Ishikawa (cell line): ENCODE data around the gene DBN1.

Source experiments
- CEBPB ChIP-seq: IDR thresholded peaks from 2 replicates; pipeline ENCODE4 v1.6.1; 2012
- CREB1 ChIP-seq: IDR thresholded peaks from 2 replicates; pipeline ENCODE4 v1.6.1; 2012; ENCODE audit warnings: low read depth
- EGR1 ChIP-seq: IDR thresholded peaks from 2 replicates; pipeline ENCODE4 v1.6.1; 2012
- EP300 ChIP-seq: IDR thresholded peaks from 2 replicates; pipeline ENCODE4 v1.6.1; 2012; ENCODE audit warnings: borderline replicate concordance
- FOXM1 ChIP-seq: IDR thresholded peaks from 2 replicates; pipeline ENCODE4 v1.6.1; 2012; ENCODE audit warnings: low read depth, borderline replicate concordance
- NFIC ChIP-seq: IDR thresholded peaks from 2 replicates; pipeline ENCODE4 v1.6.1; 2012
- RAD21 ChIP-seq: IDR thresholded peaks from 2 replicates; pipeline ENCODE4 v1.6.1; 2012; ENCODE audit warnings: low read depth
- TAF1 ChIP-seq: IDR thresholded peaks from 2 replicates; pipeline ENCODE4 v1.6.1; 2012; ENCODE audit warnings: low read depth, mild to moderate bottlenecking
- TCF12 ChIP-seq: IDR thresholded peaks from 2 replicates; pipeline ENCODE4 v1.6.1; 2012; ENCODE audit warnings: low read depth
- TEAD4 ChIP-seq: IDR thresholded peaks from 2 replicates; pipeline ENCODE4 v1.6.1; 2012
- YY1 ChIP-seq: IDR thresholded peaks from 2 replicates; pipeline ENCODE4 v1.6.1; 2012; ENCODE audit warnings: low read depth
- ZBTB7A ChIP-seq: IDR thresholded peaks from 2 replicates; pipeline ENCODE4 v1.6.1; 2012; ENCODE audit warnings: low read depth
- TF ChIP-seq, protein P1 (sequence below): IDR thresholded peaks from 2 replicates; pipeline ENCODE4 v1.6.1; 2012; ENCODE audit warnings: low read depth, mild to moderate bottlenecking
- TF ChIP-seq, protein P2 (sequence below): IDR thresholded peaks from 2 replicates; pipeline ENCODE4 v1.6.1; 2012
- TF ChIP-seq, protein P3 (sequence below): IDR thresholded peaks from 2 replicates; pipeline ENCODE4 v1.6.1; 2012

The DBN1 gene

DNA sequence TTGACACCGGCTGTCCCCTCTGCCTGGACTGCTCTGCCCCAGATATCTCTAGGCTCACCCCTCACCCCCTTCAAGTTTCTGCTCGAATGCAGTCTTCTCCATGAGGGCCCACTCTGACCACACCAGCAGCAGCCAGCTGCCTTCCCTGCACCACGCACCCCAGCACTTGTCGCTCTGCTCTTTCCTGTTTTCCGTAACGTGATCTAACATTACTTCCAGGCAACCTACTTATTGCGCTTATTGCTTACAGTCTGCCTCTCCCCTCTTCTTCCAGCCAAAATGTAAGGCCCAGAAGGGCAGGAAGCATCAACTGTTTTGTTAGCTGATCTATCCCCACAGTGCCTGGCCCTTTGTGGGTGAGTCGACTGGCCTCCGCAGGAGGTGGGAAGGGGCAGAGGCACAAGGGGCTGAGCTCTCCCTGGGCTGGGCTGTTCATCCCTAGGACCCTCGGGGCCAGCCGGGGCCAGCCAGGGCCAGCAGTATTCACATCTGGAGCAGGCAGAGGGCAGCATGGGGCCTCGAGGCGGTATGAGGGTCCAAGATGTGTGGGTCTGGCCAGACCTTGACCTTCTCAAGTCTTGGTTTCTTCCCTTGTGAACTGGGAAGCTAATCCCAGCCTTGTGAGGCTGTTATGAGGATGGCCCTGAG lies 11.6 kb upstream of the DBN1 start:
- TF ChIP-seq, protein P1, sequence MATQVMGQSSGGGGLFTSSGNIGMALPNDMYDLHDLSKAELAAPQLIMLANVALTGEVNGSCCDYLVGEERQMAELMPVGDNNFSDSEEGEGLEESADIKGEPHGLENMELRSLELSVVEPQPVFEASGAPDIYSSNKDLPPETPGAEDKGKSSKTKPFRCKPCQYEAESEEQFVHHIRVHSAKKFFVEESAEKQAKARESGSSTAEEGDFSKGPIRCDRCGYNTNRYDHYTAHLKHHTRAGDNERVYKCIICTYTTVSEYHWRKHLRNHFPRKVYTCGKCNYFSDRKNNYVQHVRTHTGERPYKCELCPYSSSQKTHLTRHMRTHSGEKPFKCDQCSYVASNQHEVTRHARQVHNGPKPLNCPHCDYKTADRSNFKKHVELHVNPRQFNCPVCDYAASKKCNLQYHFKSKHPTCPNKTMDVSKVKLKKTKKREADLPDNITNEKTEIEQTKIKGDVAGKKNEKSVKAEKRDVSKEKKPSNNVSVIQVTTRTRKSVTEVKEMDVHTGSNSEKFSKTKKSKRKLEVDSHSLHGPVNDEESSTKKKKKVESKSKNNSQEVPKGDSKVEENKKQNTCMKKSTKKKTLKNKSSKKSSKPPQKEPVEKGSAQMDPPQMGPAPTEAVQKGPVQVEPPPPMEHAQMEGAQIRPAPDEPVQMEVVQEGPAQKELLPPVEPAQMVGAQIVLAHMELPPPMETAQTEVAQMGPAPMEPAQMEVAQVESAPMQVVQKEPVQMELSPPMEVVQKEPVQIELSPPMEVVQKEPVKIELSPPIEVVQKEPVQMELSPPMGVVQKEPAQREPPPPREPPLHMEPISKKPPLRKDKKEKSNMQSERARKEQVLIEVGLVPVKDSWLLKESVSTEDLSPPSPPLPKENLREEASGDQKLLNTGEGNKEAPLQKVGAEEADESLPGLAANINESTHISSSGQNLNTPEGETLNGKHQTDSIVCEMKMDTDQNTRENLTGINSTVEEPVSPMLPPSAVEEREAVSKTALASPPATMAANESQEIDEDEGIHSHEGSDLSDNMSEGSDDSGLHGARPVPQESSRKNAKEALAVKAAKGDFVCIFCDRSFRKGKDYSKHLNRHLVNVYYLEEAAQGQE: no peak
- TF ChIP-seq CREB1: no peak
- no peak for TF ChIP-seq CEBPB
- no peak for TF ChIP-seq YY1
- TF ChIP-seq TCF12: no peak
- TF ChIP-seq RAD21: no peak

DNA sequence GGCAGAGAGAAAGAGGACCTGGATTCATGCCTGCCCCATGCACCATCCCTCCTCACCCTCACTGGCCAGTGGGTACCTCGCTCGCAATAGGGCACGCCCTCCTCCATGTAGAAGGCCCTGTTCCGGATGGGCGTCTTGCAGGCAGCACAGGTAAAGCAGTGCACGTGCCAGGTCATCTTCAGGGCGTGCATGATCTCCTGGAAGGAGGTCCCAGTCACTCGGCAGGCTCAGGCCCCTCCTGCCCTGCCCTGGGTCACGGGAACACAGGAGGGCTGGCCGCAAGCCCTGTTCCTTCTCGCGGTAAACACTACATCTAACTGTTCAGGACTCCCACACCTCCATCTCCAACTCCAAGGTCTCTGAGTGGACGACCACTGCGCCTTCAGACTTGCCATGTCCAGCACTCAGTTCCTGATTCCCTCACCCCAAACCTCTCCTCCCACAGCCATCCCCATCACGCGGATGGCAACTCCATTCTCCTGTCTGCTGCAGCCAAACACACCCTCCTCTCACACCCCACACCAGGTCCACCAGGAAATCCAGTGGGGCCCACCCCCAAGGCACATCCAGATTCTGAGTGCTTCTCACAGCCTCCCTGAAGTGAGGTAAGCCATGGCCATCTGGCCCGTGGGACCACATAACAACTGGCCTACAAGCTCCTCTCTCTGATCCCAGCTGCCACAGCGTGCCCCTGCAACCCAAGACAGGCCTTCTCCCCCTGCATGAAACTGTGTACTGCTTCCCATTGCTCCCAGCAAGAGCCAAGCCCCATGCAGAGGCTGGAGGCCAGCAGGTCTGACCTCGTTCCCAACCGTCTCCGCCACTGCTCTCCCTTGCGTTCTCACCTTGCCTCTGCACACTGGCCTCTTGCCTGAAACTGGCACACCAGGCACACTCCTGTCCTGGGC lies 10.8 kb upstream of the DBN1 start:
- TF ChIP-seq, protein P2, sequence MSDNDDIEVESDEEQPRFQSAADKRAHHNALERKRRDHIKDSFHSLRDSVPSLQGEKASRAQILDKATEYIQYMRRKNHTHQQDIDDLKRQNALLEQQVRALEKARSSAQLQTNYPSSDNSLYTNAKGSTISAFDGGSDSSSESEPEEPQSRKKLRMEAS: no peak
- TF ChIP-seq, protein P1: no peak
- TF ChIP-seq ZBTB7A (no peak), EP300 (no peak), TEAD4 (no peak), FOXM1 (no peak), TAF1 (no peak), CREB1 (no peak), CEBPB (no peak), TCF12 (no peak), NFIC (no peak), EGR1 (no peak), YY1 (no peak), RAD21 (no peak)
- TF ChIP-seq, protein P3, sequence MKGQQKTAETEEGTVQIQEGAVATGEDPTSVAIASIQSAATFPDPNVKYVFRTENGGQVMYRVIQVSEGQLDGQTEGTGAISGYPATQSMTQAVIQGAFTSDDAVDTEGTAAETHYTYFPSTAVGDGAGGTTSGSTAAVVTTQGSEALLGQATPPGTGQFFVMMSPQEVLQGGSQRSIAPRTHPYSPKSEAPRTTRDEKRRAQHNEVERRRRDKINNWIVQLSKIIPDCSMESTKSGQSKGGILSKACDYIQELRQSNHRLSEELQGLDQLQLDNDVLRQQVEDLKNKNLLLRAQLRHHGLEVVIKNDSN: no peak

DNA sequence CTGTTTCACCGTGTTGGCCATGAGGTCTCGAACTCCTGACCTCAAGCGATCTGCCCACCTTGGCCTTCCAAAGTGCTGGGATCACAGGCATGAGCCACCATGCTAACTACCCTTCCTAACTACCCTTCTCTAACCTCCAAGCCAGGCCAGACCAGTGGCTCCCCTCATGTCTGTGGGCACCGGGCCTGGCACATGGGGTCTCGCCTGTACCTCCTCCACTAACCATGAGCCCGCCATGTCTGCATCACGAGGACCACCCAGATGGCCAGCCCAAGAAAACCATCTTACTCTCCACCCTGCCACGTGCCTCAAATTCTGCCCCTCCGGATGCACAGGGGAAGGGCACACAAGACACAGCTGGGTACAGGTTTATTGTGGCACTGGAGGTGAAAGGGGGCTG lies 9.6 kb upstream of the DBN1 start:
- TF ChIP-seq ZBTB7A (no peak), TEAD4 (no peak), FOXM1 (no peak), EGR1 (no peak), CEBPB (no peak), NFIC (no peak), YY1 (no peak), TCF12 (no peak), EP300 (no peak), TAF1 (no peak), CREB1 (no peak), RAD21 (no peak)
- TF ChIP-seq, protein P3: no peak
- TF ChIP-seq, protein P2: no peak
- TF ChIP-seq, protein P1: no peak

DNA sequence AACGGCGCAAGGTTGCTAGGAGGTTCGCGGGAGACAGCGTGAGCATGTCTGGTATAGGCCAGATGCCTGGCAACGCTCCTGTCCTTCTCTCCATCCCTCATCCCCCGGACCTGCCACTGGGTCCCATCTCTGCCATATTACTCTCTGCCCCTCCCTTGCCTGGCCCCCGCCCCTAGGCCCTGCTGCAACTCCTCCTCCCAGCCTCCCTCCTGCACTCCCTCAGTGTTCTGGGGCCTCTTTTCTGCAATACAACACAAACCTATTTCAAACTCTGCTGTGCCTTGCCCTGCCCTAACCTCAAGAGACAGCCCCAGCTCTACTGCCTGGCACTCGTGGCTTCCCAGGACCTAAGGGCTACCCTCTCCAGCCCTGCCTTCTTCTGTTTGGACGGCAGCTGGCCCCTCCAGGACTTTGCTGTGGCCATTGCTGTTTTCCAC lies 8.9 kb upstream of the DBN1 start:
- TF ChIP-seq, protein P3: no peak
- no peak for TF ChIP-seq TAF1
- TF ChIP-seq RAD21: no peak
- TF ChIP-seq, protein P1: no peak
- no peak for TF ChIP-seq CEBPB
- no peak for TF ChIP-seq TCF12
- TF ChIP-seq NFIC: no peak
- TF ChIP-seq, protein P2: no peak
- TF ChIP-seq YY1: no peak
- TF ChIP-seq FOXM1: no peak
- TF ChIP-seq EP300: no peak
- no peak for TF ChIP-seq ZBTB7A
- TF ChIP-seq EGR1: no peak
- no peak for TF ChIP-seq TEAD4
- no peak for TF ChIP-seq CREB1
